HEK293 (cell line): ENCODE data around the gene MSI2.

ENCODE experiments used
- BCL11A ChIP-seq: fragments of 450-650 bp; formaldehyde crosslinking; IDR thresholded peaks from 2 replicates; pipeline ENCODE4 v1.5.1; 2016; ENCODE audit warnings: low read depth, missing biosample characterization, missing genetic modification characterization
- CTCF ChIP-seq: fragments of 450-650 bp; formaldehyde crosslinking; IDR thresholded peaks from 2 replicates; pipeline ENCODE4 v1.5.1; 2016; ENCODE audit warnings: missing biosample characterization, missing genetic modification characterization
- REST ChIP-seq: fragments of 450-650 bp; formaldehyde crosslinking; IDR thresholded peaks from 2 replicates; pipeline ENCODE4 v1.5.1; 2016; ENCODE audit warnings: missing biosample characterization, missing genetic modification characterization
- ZNF132 ChIP-seq: fragments of 450-650 bp; formaldehyde crosslinking; IDR thresholded peaks from 2 replicates; pipeline ENCODE4 v1.5.1; 2017; ENCODE audit warnings: missing biosample characterization, missing genetic modification characterization, borderline replicate concordance
- ZNF18 ChIP-seq: fragments of 450-650 bp; formaldehyde crosslinking; IDR thresholded peaks from 2 replicates; pipeline ENCODE4 v1.5.1; 2016; ENCODE audit warnings: missing biosample characterization, missing genetic modification characterization
- ZNF184 ChIP-seq: fragments of 450-650 bp; IDR thresholded peaks from 2 replicates; pipeline ENCODE4 v1.5.1; 2018; ENCODE audit warnings: missing biosample characterization, mild to moderate bottlenecking, missing genetic modification characterization
- ZNF561 ChIP-seq: fragments of 450-650 bp; IDR thresholded peaks from 2 replicates; pipeline ENCODE4 v1.5.1; 2018; ENCODE audit warnings: missing biosample characterization, missing genetic modification characterization, borderline replicate concordance
- ZNF670 ChIP-seq: fragments of 450-650 bp; formaldehyde crosslinking; IDR thresholded peaks from 2 replicates; pipeline ENCODE4 v1.5.1; 2016; ENCODE audit warnings: missing biosample characterization, missing genetic modification characterization, low read depth
- ZNF791 ChIP-seq: fragments of 450-650 bp; formaldehyde crosslinking; IDR thresholded peaks from 2 replicates; pipeline ENCODE4 v1.5.1; 2016; ENCODE audit warnings: missing biosample characterization, missing genetic modification characterization

GRCh38 chr17:57354673-57355072 is 98.3 kb downstream of the MSI2 start:
- TF ChIP-seq ZNF791 (tag by site-specific recombination) (no peak), REST (no peak), CTCF (no peak), ZNF670 (tag by site-specific recombination) (no peak), BCL11A (no peak), ZNF18 (tag by site-specific recombination) (peak; percentile 75), ZNF561 (tag by site-specific recombination) (no peak), ZNF132 (tag by site-specific recombination) (no peak), ZNF184 (tag by site-specific recombination) (no peak)
